HG03025 (cell line): ENCODE measurements around the gene HDAC4.
"Not testable (repeated sequence)": the region's sequence is repeated elsewhere in the genome, so short reads cannot be mapped to it uniquely, and the experiment has no call there.

Source experiments
- ATAC-seq: cut with Tn5 transposase; IDR thresholded peaks from one replicate; pipeline ENCODE4 v1.9.1; 2021; ENCODE audit warnings: mild to moderate bottlenecking, moderate library complexity; ENCODE audit not compliant: unreplicated experiment, low FRiP score

The HDAC4 gene

GRCh38 chr2:239285932-239286230 lies 114.9 kb downstream of the HDAC4 start:
- no peak for ATAC-seq

DNA sequence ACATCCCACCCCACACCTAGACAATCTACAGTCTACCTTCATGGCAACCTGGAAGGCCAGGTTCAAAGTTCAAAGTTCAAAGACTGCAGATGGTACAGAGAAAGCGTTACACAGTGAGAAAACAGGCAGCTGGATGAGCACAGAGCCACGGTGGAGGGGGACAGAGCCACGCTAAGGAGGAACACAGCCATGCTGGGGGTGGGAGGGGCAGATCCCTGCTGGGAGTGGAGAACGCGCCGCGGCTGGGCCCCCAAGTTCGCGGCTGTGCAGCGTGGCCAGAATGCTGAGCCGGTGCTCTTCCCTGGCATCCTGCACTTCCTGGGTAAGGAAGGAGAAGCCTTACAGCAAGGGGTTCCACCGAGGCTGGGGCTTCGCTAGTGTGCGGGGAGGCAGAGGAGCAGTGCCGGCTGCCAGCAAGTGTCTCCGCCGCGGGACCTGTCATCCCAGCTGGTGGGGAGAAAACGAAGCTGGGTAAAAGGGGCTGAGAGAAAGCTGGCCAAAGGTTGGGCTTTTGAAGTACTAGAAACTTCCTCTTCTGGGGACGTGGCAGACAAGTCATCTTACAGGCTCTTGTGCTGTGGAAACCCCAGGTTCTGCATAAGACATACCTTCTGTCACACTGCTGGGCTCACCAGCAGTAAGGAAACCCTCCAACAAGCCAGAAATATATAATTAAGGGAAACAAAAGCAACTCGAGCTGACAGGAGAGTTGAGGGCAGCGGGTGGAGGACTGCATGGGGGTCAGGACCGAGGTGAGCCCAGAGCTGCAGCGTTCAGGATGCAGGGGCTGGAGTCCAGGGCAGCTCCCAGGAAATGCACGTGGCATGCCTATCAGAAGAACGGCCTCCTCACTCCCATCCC lies 115.5 kb downstream of the HDAC4 start:
- no peak for ATAC-seq

- no peak for ATAC-seq
These were observed 116.6 kb downstream of the HDAC4 start for GRCh38 chr2:239283961-239284795.

DNA sequence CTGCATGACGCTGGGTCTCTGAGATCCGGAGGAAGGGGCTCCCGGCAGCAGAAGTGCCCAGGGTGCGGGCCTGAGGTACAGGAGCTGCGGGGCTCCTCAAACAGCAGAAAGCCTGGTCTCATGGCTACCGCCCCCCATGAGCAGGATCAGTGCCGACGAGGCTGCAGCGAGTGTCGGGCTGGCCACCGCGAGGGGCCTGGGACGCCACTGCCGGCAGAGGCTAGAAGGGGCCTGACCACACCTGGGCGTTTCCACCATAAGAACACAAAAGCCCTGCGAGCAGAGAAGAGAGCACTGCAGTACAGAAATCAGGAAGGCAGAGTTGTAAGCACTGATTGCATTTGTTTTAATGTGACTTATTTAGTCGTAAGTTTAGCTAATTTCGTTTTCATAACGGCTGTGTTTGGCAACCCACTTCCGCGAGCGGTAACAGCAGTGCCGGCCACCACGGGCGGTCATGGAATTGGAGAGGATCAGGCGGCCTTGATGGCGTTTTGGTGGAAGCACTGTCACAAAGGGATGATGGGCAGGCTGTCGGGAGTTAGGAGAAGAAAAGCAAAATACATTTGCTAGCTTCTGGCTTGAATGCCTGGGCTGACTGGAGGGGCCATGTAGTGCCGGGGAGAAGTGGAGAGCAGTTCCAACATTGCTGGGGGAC lies 117.4 kb downstream of the HDAC4 start:
- no peak for ATAC-seq

DNA sequence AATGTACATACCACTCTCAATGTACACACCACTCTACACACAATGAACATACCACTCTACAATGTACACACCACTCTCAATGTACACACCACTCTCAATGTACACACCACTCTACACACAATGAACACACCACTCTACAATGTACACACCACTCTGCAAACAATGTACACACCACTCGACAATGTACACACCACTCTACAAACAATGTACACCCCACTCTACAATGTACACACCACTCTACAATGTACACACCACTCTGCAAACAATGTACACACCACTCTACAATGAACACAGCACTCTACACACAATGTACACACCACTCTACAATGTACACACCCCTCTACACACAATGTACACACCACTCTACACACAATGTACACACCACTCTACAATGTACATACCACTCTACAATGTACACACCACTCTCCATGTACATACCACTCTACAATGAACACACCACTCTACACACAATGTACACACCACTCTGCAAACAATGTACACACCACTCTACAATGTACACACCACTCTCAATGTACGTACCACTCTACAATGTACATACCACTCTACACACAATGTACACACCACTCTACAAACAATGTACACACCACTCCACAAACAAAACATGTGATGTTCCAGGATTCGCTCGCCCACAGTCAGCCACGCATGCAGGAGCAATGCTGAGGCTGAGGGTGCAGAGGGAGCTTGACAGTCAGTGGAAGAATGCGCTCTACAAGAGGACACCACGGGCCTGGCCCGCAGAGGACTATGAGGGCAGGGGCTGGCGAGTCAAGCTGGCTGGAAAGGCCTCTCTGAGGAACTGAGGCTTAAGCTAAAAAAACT lies 118.2 kb downstream of the HDAC4 start:
- no peak for ATAC-seq

DNA sequence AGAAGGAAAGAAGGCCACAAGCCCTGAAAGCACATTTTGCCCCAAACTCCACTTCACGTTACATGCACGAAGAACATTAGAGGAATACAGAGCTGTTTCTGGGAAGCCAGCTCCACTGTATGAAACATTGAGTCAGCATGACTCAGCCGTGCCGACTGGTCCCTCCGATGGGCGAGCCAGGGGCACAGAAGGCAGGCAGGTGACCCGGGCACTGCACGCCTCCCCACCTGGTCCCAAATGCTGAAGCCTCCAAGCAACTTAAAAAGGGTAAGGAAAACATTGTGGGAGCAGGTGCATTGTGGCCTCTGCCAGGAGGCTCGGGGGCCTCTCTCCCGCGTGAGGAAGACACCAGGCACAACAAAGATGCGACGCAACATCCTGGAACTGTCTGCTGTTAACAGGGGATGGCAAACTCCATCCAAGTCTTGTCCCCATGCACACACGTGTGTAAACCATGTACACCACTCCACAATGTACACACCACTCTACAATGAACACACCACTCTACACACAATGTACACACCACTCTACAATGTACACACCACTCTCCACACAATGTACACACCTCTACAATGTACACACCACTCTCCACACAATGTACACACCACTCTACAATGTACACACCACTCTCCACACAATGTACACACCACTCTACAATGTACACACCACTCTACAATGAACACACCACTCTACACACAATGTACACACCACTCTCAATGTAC lies 120.4 kb downstream of the HDAC4 start:
- ATAC-seq = not testable (repeated sequence)

- no peak for ATAC-seq
These were observed 121.1 kb downstream of the HDAC4 start for GRCh38 chr2:239279508-239280295.

GRCh38 chr2:239278941-239279365 lies 121.9 kb downstream of the HDAC4 start:
- ATAC-seq = no peak

GRCh38 chr2:239278361-239278760 lies 122.5 kb downstream of the HDAC4 start:
- ATAC-seq = no peak

- no peak for ATAC-seq
These were observed 123.3 kb downstream of the HDAC4 start for GRCh38 chr2:239277401-239278085.

GRCh38 chr2:239276851-239277250 lies 124.0 kb downstream of the HDAC4 start:
- no peak for ATAC-seq

- no peak for ATAC-seq
These were observed 124.7 kb downstream of the HDAC4 start for GRCh38 chr2:239275847-239276831.

DNA sequence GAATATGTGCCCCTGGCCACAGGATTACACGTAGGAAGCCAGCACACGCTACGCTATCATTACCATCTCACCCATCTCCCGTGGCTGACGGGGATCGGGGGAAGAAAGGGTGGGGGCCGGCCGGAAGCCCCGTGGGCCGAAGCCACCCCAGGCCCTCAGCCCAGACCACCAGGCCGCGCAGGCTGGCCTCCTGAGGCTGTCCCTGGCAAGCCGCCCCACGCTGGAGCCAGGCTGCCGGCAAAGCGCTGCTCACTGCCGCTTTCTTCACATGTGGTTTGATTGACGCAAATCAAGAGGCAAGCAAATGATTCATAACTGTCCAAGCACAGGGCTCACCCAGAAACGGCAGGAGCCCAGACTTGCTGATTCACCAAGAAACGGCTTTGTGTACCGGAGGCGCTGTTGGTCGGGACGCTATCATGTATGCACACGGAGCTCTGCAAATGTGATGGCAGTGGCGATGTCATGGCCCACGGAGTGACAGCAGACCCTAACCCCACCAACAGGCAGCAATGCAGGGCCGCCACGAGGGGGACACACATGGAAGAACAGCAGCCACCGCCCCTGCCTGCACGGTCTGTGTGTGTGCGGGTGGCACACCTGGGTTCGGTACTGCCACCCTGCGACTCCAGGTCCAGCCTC lies 125.7 kb downstream of the HDAC4 start:
- no peak for ATAC-seq

DNA sequence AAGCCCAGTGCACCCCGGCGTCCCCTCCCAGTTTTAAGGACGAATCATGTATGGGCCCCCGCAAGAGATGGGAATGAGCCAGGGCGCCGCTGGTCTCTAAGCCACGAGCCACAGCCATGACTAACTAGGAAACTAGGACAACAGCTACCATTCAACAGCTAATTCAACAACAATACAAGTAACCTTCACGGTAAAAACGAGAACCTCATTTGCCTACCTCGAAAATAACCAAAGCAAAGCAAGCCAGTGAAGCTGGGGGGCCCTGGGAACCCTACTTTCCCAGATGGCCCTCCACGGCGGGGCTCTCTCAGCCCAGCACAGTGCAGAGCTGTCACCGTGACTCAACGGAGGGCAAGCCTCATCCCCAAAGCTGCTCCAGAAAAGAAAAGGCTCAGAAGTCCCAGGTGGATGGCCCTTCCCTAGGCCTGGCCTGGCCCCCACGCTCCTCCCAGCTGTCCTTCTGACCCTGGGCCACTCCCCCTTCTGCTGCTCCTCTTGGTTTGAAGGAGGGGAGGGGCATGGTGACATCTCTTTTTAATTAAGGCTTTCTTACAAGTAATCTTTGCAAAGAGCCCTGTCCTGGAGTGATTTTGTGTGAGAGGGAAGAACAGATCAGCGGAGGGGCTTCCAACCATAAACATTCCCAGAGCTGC lies 126.3 kb downstream of the HDAC4 start:
- ATAC-seq = no peak

GRCh38 chr2:239273280-239274234 lies 127.3 kb downstream of the HDAC4 start:
- ATAC-seq = no peak
